GM23338 (cell line): ENCODE results near the gene ACSM6. TPM values are rescaled to one million over a fixed set of nuclear protein-coding genes. Genes with fewer than 3 reads are reported as not detected.
A peak's percentile ranks its signal among the peaks of the same experiment; 100 is the strongest.

ENCODE experiments used
- ATAC-seq: fragments of 200-7000 bp; cut with Tn5 transposase; 3 replicates; pipeline ENCODE4 v1.9.1; 2020
- DNase-seq: peaks from one replicate; pipeline ENCODE4 v3.0.0-alpha.2; 2015; ENCODE audit warnings: low spot score
- H2AFZ ChIP-seq: fragments of 200-600 bp; sonication (generic); 2 replicates; pipeline ENCODE4 v1.8.0; 2016; ENCODE audit warnings: antibody characterized with exemption, mild to moderate bottlenecking, moderate library complexity
- H3F3A ChIP-seq: fragments of 200-600 bp; sonication (generic); replicated peaks from 2 replicates; pipeline ENCODE4 v1.8.0; 2017; ENCODE audit warnings: antibody characterized with exemption, mixed run types, low read depth
- H3K27ac ChIP-seq: fragments of 200-600 bp; sonication (generic); 2 replicates; pipeline ENCODE4 v1.6.1; 2016; ENCODE audit warnings: low read depth
- H3K27me3 ChIP-seq: fragments of 200-600 bp; sonication (generic); 2 replicates; pipeline ENCODE4 v1.8.0; 2016; ENCODE audit warnings: mild to moderate bottlenecking, mixed run types, moderate library complexity; ENCODE audit not compliant: insufficient read depth
- H3K36me3 ChIP-seq: fragments of 200-600 bp; sonication (generic); 2 replicates; pipeline ENCODE4 v1.8.0; 2016; ENCODE audit warnings: mild to moderate bottlenecking; ENCODE audit not compliant: insufficient read depth
- H3K4me1 ChIP-seq: fragments of 200-600 bp; sonication (generic); 2 replicates; pipeline ENCODE4 v1.8.0; 2016; ENCODE audit warnings: mild to moderate bottlenecking, moderate library complexity; ENCODE audit not compliant: insufficient read depth
- H3K4me2 ChIP-seq: fragments of 200-600 bp; sonication (generic); 2 replicates; pipeline ENCODE4 v1.7.1; 2017; ENCODE audit warnings: mixed run types
- H3K4me3 ChIP-seq: fragments of 200-600 bp; sonication (generic); 2 replicates; pipeline ENCODE4 v1.6.1; 2016; ENCODE audit warnings: mixed run types
- H3K79me2 ChIP-seq: fragments of 200-600 bp; sonication (generic); replicated peaks from 2 replicates; pipeline ENCODE4 v1.8.0; 2017; ENCODE audit warnings: mild to moderate bottlenecking; ENCODE audit not compliant: insufficient read depth
- H3K9me2 ChIP-seq: fragments of 200-600 bp; sonication (generic); 2 replicates; pipeline ENCODE4 v1.8.0; 2017; ENCODE audit not compliant: insufficient read depth
- H4K20me1 ChIP-seq: fragments of 200-600 bp; sonication (generic); replicated peaks from 2 replicates; pipeline ENCODE4 v1.8.0; 2017; ENCODE audit warnings: mild to moderate bottlenecking; ENCODE audit not compliant: insufficient read depth
- H3K27ac Mint-ChIP-seq: 2 replicates; pipeline ENCODE4 v1.8.0; 2020; ENCODE audit warnings: inconsistent platforms, mild to moderate bottlenecking, moderate library complexity, mixed read lengths
- H3K27me3 Mint-ChIP-seq: 3 replicates; pipeline ENCODE4 v1.8.0; 2022; ENCODE audit warnings: low read depth, mild to moderate bottlenecking, moderate library complexity, mixed read lengths, inconsistent platforms; ENCODE audit not compliant: insufficient read depth, poor library complexity
- H3K36me3 Mint-ChIP-seq: 3 replicates; pipeline ENCODE4 v1.8.0; 2021; ENCODE audit warnings: low read depth, mild to moderate bottlenecking, inconsistent platforms, moderate library complexity, mixed read lengths
- H3K4me1 Mint-ChIP-seq: 3 replicates; pipeline ENCODE4 v1.8.0; 2020; ENCODE audit warnings: mild to moderate bottlenecking, inconsistent platforms, mixed read lengths
- H3K4me3 Mint-ChIP-seq: 3 replicates; pipeline ENCODE4 v1.8.0; 2021; ENCODE audit warnings: moderate library complexity, mild to moderate bottlenecking, inconsistent platforms, mixed read lengths
- H3K9me3 Mint-ChIP-seq: 3 replicates; pipeline ENCODE4 v1.8.0; 2020; ENCODE audit warnings: moderate library complexity, mild to moderate bottlenecking, inconsistent platforms, mixed read lengths
- EZH2 ChIP-seq: fragments of 200-600 bp; sonication (generic); IDR thresholded peaks from one replicate; pipeline ENCODE4 v1.8.0; 2017; ENCODE audit warnings: antibody characterized with exemption, mild to moderate bottlenecking, low read depth; ENCODE audit not compliant: unreplicated experiment
- NANOG ChIP-seq: IDR thresholded peaks from 2 replicates; pipeline ENCODE4 v1.6.1; 2016; ENCODE audit warnings: antibody characterized with exemption, borderline replicate concordance
- POLR2AphosphoS5 ChIP-seq: IDR thresholded peaks from 2 replicates; pipeline ENCODE4 v1.6.1; 2016; ENCODE audit warnings: antibody characterized with exemption, low read depth
- ZNF114 ChIP-seq: fragments of 250-450 bp; sonication (Bioruptor Pico); IDR thresholded peaks from 2 replicates; pipeline ENCODE4 v1.5.0; 2020; ENCODE audit warnings: mild to moderate bottlenecking, moderate library complexity
- polyA plus RNA-seq: library from polyadenylated mRNA; unstranded; fragments of >200 nt; fragmentation: Nextera tagmentation; extraction: Ambion mirVana; gene quantifications from 2 replicates; pipeline ENCODE4 v1.2.1, GENCODE V29; 2016
- total RNA-seq: library from RNA; depleted of rRNA; stranded (reverse); fragments of >200 nt; shearing (Covaris generic); gene quantifications from 2 replicates; pipeline ENCODE4 v1.2.3, GENCODE V29; 2014
- TF ChIP-seq, protein P1 (sequence below): fragments of 250-450 bp; sonication (Bioruptor Pico); IDR thresholded peaks from 2 replicates; pipeline ENCODE4 v1.5.0; 2020; ENCODE audit warnings: mild to moderate bottlenecking, moderate library complexity

ACSM6 gene
- total and polyA plus RNA-seq, 2 experiments from 2014 or later: 0.65 TPM; not detected in 1

DNA sequence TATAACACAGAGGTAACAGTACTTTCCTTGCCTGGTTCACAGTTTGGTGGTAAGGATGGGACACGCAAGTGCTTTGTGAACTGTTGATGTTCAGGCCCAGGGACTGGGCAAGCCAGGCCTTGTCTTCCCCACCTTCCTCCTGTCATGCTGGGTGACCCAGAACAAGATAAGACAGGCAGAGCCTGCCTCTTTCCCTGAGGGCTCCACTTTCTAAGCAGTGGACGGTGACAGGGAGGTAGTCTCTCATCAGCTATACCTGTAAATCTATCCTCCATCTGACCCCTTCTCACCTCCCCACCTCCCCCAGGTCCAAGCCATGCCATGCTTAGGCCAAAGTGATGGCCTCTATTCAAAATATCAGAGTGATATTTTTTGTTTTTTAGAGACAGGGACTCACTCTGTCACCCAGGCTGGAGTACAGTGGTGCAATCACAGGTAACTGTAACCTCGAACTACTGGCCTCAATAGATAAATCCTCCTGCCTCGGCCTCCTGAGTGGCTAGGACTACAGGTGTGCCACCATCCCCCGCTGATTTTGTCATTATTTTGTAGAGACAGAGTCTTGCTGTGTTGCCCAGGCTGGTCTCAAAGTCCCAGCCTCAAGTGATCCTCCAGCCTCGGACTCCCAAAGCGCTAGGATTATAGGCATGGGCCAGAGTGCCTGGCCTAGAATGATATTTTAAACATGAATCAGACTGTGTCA, 54.0 kb downstream of the ACSM6 start (continued):
- TF ChIP-seq, protein P1, sequence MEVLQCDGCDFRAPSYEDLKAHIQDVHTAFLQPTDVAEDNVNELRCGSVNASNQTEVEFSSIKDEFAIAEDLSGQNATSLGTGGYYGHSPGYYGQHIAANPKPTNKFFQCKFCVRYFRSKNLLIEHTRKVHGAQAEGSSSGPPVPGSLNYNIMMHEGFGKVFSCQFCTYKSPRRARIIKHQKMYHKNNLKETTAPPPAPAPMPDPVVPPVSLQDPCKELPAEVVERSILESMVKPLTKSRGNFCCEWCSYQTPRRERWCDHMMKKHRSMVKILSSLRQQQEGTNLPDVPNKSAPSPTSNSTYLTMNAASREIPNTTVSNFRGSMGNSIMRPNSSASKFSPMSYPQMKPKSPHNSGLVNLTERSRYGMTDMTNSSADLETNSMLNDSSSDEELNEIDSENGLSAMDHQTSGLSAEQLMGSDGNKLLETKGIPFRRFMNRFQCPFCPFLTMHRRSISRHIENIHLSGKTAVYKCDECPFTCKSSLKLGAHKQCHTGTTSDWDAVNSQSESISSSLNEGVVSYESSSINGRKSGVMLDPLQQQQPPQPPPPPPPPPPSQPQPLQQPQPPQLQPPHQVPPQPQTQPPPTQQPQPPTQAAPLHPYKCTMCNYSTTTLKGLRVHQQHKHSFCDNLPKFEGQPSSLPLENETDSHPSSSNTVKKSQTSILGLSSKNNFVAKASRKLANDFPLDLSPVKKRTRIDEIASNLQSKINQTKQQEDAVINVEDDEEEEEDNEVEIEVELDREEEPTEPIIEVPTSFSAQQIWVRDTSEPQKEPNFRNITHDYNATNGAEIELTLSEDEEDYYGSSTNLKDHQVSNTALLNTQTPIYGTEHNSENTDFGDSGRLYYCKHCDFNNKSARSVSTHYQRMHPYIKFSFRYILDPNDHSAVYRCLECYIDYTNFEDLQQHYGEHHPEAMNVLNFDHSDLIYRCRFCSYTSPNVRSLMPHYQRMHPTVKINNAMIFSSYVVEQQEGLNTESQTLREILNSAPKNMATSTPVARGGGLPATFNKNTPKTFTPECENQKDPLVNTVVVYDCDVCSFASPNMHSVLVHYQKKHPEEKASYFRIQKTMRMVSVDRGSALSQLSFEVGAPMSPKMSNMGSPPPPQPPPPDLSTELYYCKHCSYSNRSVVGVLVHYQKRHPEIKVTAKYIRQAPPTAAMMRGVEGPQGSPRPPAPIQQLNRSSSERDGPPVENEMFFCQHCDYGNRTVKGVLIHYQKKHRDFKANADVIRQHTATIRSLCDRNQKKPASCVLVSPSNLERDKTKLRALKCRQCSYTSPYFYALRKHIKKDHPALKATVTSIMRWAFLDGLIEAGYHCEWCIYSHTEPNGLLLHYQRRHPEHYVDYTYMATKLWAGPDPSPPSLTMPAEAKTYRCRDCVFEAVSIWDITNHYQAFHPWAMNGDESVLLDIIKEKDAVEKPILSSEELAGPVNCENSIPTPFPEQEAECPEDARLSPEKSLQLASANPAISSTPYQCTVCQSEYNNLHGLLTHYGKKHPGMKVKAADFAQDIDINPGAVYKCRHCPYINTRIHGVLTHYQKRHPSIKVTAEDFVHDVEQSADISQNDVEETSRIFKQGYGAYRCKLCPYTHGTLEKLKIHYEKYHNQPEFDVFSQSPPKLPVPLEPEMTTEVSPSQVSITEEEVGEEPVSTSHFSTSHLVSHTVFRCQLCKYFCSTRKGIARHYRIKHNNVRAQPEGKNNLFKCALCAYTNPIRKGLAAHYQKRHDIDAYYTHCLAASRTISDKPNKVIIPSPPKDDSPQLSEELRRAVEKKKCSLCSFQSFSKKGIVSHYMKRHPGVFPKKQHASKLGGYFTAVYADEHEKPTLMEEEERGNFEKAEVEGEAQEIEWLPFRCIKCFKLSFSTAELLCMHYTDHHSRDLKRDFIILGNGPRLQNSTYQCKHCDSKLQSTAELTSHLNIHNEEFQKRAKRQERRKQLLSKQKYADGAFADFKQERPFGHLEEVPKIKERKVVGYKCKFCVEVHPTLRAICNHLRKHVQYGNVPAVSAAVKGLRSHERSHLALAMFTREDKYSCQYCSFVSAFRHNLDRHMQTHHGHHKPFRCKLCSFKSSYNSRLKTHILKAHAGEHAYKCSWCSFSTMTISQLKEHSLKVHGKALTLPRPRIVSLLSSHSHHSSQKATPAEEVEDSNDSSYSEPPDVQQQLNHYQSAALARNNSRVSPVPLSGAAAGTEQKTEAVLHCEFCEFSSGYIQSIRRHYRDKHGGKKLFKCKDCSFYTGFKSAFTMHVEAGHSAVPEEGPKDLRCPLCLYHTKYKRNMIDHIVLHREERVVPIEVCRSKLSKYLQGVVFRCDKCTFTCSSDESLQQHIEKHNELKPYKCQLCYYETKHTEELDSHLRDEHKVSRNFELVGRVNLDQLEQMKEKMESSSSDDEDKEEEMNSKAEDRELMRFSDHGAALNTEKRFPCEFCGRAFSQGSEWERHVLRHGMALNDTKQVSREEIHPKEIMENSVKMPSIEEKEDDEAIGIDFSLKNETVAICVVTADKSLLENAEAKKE (CRISPR knock-in tag): no peak

- peaks cover 20% of the 10 kb centered on the region for H3K36me3 ChIP-seq
- peaks cover 19% of the 10 kb centered on the region for H3K4me1 ChIP-seq
- Mint-ChIP-seq H3K4me1 (peaks cover 28% of the 10 kb centered on the region), H3K27me3 (peaks cover 6% of the 10 kb centered on the region), H3K36me3 (peaks cover 21% of the 10 kb centered on the region), H3K9me3 (no peaks in the 10 kb centered on the region), H3K27ac (peak overlapping the region; percentile 55; the same call in 1 of the 2 replicates), H3K4me3 (no peak overlapping the region)
- no peak overlapping the region for H3K4me2 ChIP-seq
- ATAC-seq: no peak
- H3K4me3 ChIP-seq: no peak overlapping the region
- H3K27me3 ChIP-seq: no peaks in the 10 kb centered on the region
- TF ChIP-seq EZH2: no peak
- TF ChIP-seq ZNF114 (CRISPR knock-in tag): no peak
- no peak for TF ChIP-seq NANOG
- TF ChIP-seq POLR2AphosphoS5: no peak
- no peak overlapping the region for H2AFZ ChIP-seq
- H3K9me2 ChIP-seq: no peaks in the 10 kb centered on the region
- no peaks in the 10 kb centered on the region; the same call in 1 of the 2 replicates for H4K20me1 ChIP-seq
- H3K79me2 ChIP-seq: peaks cover 25% of the 10 kb centered on the region
- 0 out of 2 replicates have a peak overlapping the region, but pooled peaks have one; percentile 61 for H3K27ac ChIP-seq
- no peak for DNase-seq
- H3F3A ChIP-seq: 0 out of 2 replicates have a peak, but pooled peaks cover 18% of the 10 kb centered on the region
Observed at GRCh38 chr10:95248989-95249388, 55.0 kb downstream of the ACSM6 start.
